ENCODE measurements around the gene TRIM49D2.
"Not testable (repeated sequence)": the region's sequence is repeated elsewhere in the genome, so short reads cannot be mapped to it uniquely, and the experiment has no call there.

DNA sequence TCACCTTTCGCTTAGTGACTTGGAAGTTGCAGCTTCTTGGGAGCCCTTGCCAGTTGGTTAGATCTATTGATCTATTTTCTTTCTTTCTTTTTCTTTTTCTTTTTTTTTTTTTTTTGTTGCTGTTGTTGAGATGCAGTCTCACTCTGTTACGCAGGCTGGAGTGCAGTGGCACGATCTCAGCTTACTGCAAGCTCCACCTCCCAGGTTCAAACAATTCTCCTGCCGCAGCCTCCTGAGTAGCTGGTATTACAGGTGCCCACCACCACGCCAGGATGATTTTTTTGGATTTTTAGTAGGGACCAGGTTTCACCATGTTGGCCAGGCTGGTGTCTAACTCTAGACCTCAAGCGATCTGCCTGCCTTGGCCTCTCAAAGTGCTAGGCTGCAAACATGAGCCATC, 46.4 kb upstream of the TRIM49D2 start:
- not testable (repeated sequence) for TF ChIP-seq CTCF (IDR thresholded peaks at IDR 0.05; ENCODE audit: borderline replicate concordance, extremely low read depth, low read length, poor library complexity, severe bottlenecking); EZH2 (IDR thresholded peaks at IDR 0.05; ENCODE audit: borderline replicate concordance, low read depth, low read length, severe bottlenecking)

All from DND-41 (cell line).